ENCODE results near the gene PACSIN1. TPM values are rescaled to one million over a fixed set of nuclear protein-coding genes. Genes with fewer than 3 reads are reported as not detected.

Gene PACSIN1
- polyA plus RNA-seq, 1 donor (not counting 4 experiments of a cell fraction or from before 2014, with no cell fraction given): not detected

- H3K27ac ChIP-seq (ENCODE audit: control insufficient read depth, insufficient read depth, low read length): no peak overlapping the region
- no peak for TF ChIP-seq EZH2 (IDR thresholded peaks at IDR 0.05; ENCODE audit: low read length)
- no peak for TF ChIP-seq CTCF (optimal IDR thresholded peaks at IDR 0.05 in 1 of 3, IDR thresholded peaks at IDR 0.05 in 1 of 3, conservative IDR thresholded peaks at IDR 0.05 in 1 of 3; ENCODE audit: extremely low read depth in 1 of 3, insufficient read depth in 2 of 3, low read length in 3 of 3)
- no peaks in the 10 kb centered on the region for H3K4me1 ChIP-seq (ENCODE audit: control insufficient read depth, extremely low read depth, insufficient read depth, low read length)
- no peak overlapping the region for H3K9ac ChIP-seq (ENCODE audit: control insufficient read depth, extremely low read depth, insufficient read depth, low read length)
- dilution Hi-C loops (cut with MboI; ENCODE audit: extremely low pct_ligation_motif_present, low sequenced_read_pairs): no loop called here
- no peaks in the 10 kb centered on the region for H3K9me3 ChIP-seq (ENCODE audit: control insufficient read depth, low read depth, low read length)
- no peaks in the 10 kb centered on the region for H3K79me2 ChIP-seq (ENCODE audit: control insufficient read depth, insufficient read depth, low read length)
- no peaks in the 10 kb centered on the region for H3K36me3 ChIP-seq (ENCODE audit: control insufficient read depth in 2 of 2, extremely low read depth in 1 of 2, insufficient read depth in 2 of 2, low read length in 2 of 2)
- no peaks in the 10 kb centered on the region for H3K9me1 ChIP-seq (ENCODE audit: control insufficient read depth, extremely low read depth, insufficient read depth, low read length)
- H3K4me3 ChIP-seq (ENCODE audit: control insufficient read depth in 2 of 3, extremely low read depth in 1 of 3, insufficient read depth in 2 of 3, low read depth in 1 of 3, low read length in 3 of 3): no peak overlapping the region
- H2AFZ ChIP-seq (ENCODE audit: control insufficient read depth, low read length): no peak overlapping the region
- H4K20me1 ChIP-seq (ENCODE audit: control insufficient read depth, extremely low read depth, insufficient read depth, low read length): no peaks in the 10 kb centered on the region
- DNase-seq (ENCODE audit: low read depth, low spot score): no peak
- no peak for FAIRE-seq
- H3K4me2 ChIP-seq (ENCODE audit: control insufficient read depth, extremely low read depth, insufficient read depth, low read depth, low read length): no peak overlapping the region
- H3K27me3 ChIP-seq (ENCODE audit: control insufficient read depth, extremely low read depth, insufficient read depth, low read length): no peaks in the 10 kb centered on the region
These were observed 58.6 kb downstream of the PACSIN1 start for GRCh38 chr6:34524499-34524898.

DNA sequence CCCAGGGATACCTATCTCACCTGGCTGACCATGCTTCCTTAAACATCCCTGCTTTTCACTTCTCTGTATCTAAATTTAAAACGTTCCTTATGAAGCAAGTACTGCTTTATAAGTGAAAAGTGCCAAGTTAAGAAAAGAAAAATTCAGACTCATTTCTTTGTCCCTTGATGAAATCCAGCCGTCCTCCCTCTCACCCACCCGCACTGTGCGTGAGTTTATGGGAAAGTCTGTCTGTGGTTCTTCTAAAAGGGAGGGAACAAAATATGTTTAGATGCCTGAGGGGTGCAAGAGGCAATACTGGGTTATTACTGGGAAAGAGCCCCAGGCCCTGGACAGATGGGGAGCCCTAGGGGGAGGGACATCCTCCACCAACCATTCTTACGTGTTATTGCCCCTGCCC lies 59.1 kb downstream of the PACSIN1 start:
- dilution Hi-C loops (cut with MboI; ENCODE audit: extremely low pct_ligation_motif_present, low sequenced_read_pairs): no loop called here
- Histone ChIP-seq H3K9ac (ENCODE audit: control insufficient read depth, extremely low read depth, insufficient read depth, low read length) (no peak overlapping the region), H3K27me3 (ENCODE audit: control insufficient read depth, extremely low read depth, insufficient read depth, low read length) (no peaks in the 10 kb centered on the region), H3K9me3 (ENCODE audit: control insufficient read depth, low read depth, low read length) (no peaks in the 10 kb centered on the region), H3K79me2 (ENCODE audit: control insufficient read depth, insufficient read depth, low read length) (no peaks in the 10 kb centered on the region), H3K36me3 (ENCODE audit: control insufficient read depth in 2 of 2, extremely low read depth in 1 of 2, insufficient read depth in 2 of 2, low read length in 2 of 2) (no peaks in the 10 kb centered on the region), H3K4me3 (ENCODE audit: control insufficient read depth in 2 of 3, extremely low read depth in 1 of 3, insufficient read depth in 2 of 3, low read depth in 1 of 3, low read length in 3 of 3) (no peak overlapping the region), H3K27ac (ENCODE audit: control insufficient read depth, insufficient read depth, low read length) (no peak overlapping the region), H3K4me2 (ENCODE audit: control insufficient read depth, extremely low read depth, insufficient read depth, low read depth, low read length) (no peak overlapping the region), H4K20me1 (ENCODE audit: control insufficient read depth, extremely low read depth, insufficient read depth, low read length) (no peaks in the 10 kb centered on the region), H2AFZ (ENCODE audit: control insufficient read depth, low read length) (no peak overlapping the region), H3K9me1 (ENCODE audit: control insufficient read depth, extremely low read depth, insufficient read depth, low read length) (no peaks in the 10 kb centered on the region), H3K4me1 (ENCODE audit: control insufficient read depth, extremely low read depth, insufficient read depth, low read length) (no peaks in the 10 kb centered on the region)
- no peak for TF ChIP-seq CTCF (optimal IDR thresholded peaks at IDR 0.05 in 1 of 3, IDR thresholded peaks at IDR 0.05 in 1 of 3, conservative IDR thresholded peaks at IDR 0.05 in 1 of 3; ENCODE audit: extremely low read depth in 1 of 3, insufficient read depth in 2 of 3, low read length in 3 of 3)
- no peak for TF ChIP-seq EZH2 (IDR thresholded peaks at IDR 0.05; ENCODE audit: low read length)
- DNase-seq (ENCODE audit: low read depth, low spot score) (no peak), FAIRE-seq (no peak)

Data from keratinocyte (primary cell).